Activated CD8-positive, alpha-beta memory T cell treated with anti-CD3 and anti-CD28 coated beads, Interleukin-2, amount 50 U/mL, for 24 hours (primary cell): ENCODE results near the gene ATMIN.

Source experiments
- DNase-seq: peaks from one replicate; pipeline ENCODE4 v3.0.0-alpha.2; 2020; ENCODE audit errors: extremely low read depth

Gene ATMIN

DNA sequence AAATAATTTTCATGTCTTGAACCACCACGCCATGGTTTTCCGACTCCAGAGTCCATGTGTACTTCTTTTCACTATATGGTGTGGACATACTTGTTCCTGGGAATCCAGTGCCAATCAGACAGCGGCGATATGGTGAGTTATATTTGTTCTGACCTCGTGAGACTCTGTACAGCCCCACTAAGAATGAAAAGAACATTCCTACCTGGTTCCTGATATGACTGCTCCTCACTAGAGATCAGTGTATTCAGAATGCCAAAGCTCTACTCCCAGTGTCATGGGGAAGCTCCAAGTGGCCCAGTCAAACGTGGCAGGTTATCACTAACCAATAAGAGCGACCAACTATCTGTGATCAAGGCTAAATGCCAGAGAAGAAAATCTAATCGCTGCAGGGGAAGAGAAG lies 35.3 kb downstream of the ATMIN start:
- no peak for DNase-seq

DNA sequence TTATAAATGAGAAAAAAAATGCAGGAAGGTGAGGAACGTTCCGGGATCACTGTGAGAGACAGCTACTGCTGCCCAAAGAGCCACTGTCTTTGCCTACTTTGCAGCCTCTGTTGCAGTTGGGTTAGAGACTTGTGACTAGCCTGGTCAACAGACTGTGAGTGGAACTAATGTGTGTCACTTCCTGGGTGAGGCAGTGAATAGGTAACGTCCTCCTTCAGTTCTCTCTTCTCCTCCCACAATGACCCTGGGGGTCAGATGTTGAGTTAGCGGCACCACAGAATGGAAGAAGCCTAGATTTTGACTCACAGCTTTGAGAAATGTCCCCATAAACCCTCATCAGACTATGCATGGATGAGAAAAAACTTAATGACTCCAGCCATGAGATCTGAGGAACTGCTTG lies 36.2 kb downstream of the ATMIN start:
- no peak for DNase-seq

DNA sequence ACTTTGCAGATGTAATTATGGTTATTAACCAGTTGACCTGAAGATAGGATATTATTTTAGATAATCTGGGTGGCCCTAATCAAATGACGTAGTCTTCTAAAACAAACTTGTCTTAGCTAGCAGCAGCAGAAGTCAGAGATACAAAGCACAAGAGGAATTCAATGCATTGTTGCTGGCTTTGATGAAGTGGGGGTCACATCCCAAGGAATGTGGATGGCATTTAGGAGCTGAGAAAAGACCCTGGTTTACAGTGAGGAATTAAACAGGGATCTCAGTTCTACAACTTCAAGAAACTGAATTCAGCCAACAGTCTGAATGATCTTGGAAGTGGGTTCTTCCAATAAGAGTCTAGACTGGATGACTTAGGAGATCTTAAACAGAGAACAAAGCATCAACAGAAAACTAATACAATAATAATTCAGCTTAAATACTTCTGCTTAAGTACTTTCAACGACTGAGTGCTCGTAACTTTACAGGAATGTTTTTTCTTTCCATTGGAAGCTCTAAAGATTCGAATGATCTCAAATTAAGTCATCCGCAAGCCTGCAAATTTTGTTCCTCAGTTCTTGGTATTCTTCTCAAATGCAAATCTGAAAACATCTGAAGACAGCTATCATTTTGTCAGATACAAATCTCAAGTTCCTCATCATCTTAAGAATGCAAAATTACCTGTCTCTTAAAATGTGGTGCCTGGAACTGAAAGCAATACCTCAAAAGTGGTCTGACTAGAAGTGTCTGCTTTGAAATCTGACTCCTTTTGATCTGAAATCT lies 38.1 kb downstream of the ATMIN start:
- no peak for DNase-seq

DNA sequence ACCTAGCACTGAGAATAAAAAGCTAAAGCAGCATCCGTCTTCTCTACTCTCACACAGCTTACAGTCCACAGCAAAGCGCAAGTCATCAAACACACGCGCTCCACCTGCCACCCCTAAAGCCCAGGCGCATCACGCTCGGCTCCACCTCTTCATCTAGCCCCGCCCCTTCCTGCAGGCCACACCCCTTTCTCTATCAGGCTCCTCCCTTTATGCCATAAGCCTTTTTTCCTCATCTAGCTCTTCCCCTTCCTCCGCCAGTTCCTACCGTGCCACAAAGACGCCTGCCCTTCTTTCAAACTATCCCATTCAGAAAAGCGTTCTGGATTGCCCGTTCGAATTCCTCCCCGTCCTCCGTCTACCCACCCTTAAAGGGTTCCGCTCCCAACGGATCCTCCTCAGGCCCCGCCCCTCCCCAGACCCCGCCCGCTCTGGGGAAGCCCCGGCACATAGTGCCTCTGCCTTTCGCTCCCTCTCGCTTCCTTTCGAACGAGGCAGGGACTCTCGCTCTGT lies 41.0 kb downstream of the ATMIN start:
- DNase-seq = peak; percentile 88

DNA sequence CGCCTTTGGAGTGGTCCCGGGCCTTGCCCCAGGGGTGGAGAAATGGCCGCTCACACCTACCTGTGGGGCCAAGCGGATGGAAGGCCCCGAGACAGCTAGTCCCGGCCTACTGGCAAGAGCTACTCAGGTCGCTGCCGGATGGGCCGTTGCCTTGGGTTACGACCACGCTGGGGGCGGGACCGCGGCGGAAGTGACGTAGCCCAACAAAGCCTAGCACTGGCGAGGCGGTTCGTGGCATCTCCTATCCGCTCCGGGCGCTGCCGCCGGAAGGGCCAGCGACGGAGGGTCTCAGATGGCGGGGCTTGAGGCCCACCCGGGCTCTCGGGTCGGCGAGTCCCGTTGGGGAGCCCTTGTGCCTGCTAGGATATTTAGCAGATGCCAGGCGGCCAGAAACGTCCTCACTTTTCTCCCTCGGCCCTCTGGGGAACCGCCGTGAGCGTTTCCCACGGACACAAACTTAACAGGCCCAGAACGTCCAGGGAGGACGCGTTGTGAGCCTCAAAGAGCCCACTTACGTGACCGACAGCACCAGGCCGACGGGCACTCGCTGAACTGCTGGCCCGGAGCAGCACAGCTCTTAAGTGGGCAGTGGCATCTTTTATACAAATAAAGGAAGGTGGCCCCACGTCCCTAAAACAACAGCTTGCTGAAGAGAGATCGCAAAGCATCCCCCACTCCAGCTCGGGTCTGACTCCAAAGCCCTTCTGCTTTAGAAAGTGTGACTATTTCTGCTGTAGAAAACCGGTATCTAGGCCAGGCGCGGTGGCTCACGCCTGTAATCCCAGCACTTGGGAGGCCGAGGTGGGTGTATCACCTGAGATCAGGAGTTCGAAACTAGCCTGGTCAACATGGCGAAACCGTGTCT lies 41.7 kb downstream of the ATMIN start, which contains the start of gene C16orf46:
C16orf46 (minus strand) TSS at position 163 of the 865 bp plus-strand sequence. CDS start 13,283 bp downstream, outside the sequence.
- DNase-seq = peak; percentile 95

DNA sequence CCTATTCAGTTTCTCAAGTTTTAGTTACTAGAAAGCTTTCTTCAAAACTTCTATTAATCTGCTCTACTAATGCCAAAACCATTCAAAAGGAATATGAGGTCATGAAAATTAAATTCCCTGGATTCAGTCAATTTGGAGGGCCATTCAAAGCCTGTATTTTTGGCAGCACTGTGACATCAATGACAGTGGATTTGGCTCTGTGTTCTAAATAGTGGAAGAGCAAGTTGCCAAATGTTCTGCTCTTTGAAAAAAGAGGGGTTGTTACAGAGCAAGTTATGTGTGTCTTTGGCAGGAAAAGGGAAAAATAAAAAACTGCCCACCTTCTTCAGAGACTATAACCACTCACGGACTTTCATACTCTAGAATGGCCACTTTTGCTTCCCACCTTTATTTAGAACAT lies 44.6 kb downstream of the ATMIN start:
- DNase-seq = no peak

DNA sequence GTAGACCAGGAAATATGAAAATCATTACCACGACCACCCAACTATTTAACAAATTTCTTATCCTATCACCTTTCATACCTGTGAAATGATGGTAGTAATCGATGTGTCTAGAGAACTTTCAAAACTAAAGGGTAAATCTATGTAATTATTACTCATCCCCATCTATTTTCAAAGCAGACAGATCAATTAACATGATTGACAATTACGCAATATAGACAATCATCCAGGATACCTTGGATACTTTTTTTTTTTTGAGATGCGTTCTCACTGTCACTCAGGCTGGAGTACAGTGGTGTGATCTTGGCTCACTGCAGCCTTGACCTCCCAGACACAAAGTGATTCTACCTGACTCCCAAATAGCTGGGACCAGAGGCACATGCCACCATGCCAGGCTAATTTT lies 45.4 kb downstream of the ATMIN start:
- no peak for DNase-seq

DNA sequence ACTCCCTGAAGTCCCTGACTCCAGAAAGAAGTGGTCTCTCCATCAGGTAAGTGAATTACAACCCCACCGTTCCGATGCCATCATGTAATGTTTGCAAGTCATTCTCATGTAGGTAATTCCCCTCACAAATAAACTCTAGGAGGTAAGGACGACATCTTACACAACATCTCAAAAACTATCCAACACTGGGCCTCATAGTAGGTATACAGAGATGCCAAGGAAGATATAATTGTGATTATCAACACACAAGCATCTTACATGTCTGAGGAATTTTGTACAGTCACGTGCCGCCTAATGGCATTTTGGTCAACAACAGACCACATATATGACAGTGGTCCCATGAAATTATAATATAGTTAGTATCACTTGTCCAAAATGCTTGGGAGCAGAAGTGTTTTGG lies 53.2 kb downstream of the ATMIN start:
- DNase-seq = no peak

DNA sequence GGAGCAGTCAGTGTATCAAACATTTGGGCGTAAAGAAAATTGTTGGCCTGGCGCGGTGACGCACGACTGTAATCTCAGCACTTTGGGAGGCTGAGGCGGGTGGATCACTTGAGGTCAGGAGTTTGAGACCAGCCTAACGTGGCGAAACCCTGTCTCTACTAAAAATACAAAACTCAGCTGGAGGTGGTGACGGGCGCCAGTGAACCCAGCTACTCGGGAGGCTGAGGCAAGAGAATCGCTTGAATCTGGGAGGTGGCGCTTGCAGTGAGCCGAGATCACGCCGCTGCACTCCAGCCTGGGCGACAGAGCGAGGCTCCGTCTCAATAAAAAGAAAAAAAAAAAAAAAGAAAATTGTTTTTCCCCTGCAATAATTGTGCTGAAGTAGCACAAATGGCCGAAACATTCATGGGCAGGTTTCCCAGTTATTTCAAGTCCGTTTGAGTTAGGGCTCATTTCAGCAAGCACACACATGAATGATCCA lies 59.2 kb downstream of the ATMIN start:
- DNase-seq = no peak

DNA sequence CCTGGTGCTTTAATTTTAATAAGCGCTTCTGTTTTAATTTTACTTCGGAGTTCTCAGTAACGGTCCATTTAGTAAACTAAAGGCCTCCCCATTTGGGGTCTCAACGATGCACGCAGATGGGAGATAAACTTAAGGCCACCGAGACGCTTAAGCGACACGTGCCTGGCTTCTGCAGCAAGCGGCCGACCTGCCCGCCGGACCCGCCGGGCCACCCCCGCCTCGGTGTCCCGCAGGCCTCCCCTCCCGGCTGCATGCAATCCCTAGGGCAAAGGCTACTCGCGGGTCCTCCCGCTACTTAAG lies 60.0 kb downstream of the ATMIN start:
- no peak for DNase-seq

DNA sequence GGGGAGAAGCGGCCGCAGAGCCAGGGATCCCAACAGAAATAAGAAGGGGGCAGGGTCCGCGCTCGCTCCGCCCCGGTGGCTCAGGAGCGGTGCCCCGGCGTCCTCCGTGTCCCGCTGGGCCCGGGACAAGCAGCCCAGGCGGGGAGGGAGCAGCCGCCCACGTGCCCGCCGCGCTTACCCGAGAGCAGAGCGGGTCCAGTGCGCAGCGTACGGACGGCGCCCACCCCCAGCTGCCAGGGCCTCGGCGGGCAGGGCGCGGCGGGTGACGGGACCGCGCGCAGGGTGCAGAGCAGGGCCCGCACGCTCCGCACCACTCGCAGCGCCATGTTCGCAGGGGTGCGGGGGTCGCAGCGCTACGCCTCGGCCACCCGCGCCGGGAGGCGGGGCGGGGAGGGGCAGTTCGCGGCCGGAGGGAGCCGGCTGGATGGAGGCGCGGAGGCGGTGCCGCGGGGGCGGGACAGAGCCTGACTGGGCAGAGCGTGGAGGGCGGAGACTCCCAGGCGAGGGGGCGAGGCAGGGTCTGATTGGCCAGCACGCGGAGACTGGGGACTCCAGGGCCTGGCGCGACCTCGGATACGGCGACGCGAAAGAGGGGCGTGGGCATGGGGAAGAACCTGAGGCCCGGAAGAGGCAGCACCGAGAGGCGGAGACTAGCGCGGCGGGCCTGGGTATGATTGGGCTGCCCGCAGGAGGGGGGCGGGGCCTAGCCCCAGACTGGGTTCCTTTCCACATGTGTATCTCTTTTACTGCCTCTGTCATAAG lies 60.5 kb downstream of the ATMIN start, which contains the start of gene GCSH:
GCSH (minus strand) TSS at position 443 of the 762 bp plus-strand sequence; CDS start at position 326, 117 bp downstream.
- DNase-seq = peak; percentile 95

DNA sequence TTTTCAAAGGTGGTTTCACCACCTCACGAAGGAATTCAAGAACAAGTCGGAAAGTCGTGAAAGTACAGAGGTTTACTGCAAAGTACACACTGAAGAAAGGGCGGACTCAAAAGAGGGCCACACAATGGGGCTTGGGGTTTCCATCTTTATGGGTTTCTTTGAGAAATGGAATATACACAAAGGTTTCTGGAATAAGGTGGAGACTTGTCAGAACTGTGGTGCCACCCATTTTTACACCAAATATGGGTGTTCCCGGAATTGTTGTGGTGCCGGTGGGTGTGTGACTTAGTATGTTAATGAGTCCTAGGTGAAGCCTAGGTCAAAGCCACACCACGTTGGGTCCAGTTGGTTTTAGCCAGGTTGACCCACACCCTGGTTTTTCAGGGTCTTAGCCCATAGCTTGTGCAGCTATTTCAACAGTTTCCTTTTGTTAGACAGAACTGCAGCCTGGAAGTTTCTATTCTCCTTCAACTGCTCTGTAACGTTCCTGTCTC lies 61.1 kb downstream of the ATMIN start:
- no peak for DNase-seq
